GM19438 (cell line): ENCODE data around the gene TXK.
"Not testable (repeated sequence)": the region's sequence is repeated elsewhere in the genome, so short reads cannot be mapped to it uniquely, and the experiment has no call there.

Source experiments
- ATAC-seq: cut with Tn5 transposase; IDR thresholded peaks from one replicate; pipeline ENCODE4 v1.9.1; 2021; ENCODE audit warnings: low read depth; ENCODE audit not compliant: unreplicated experiment

Gene TXK

GRCh38 chr4:48134081-48134480 lies at the start of gene TXK:
TSS of gene TXK (minus strand) at chr4:48134250. CDS start at chr4:48134170, 80 bp downstream.
- no peak for ATAC-seq

- ATAC-seq = no peak
Measured at GRCh38 chr4:48180234-48180633, 46.2 kb upstream of the TXK start.

GRCh38 chr4:48178931-48179330 lies 44.9 kb upstream of the TXK start:
- no peak for ATAC-seq

- no peak for ATAC-seq
Measured at GRCh38 chr4:48175806-48176205, 41.8 kb upstream of the TXK start.

GRCh38 chr4:48175328-48175727 lies 41.3 kb upstream of the TXK start:
- ATAC-seq = no peak

GRCh38 chr4:48173056-48173991 lies 39.3 kb upstream of the TXK start:
- peak; percentile 69 for ATAC-seq

- no peak for ATAC-seq
Measured at GRCh38 chr4:48172651-48173050, 38.6 kb upstream of the TXK start.

GRCh38 chr4:48169636-48170035 lies 35.6 kb upstream of the TXK start:
- ATAC-seq = no peak

GRCh38 chr4:48167538-48168263 lies 33.7 kb upstream of the TXK start:
- ATAC-seq = no peak

- not testable (repeated sequence) for ATAC-seq
Measured at GRCh38 chr4:48164561-48164960, 30.5 kb upstream of the TXK start.

GRCh38 chr4:48163746-48164145 lies 29.7 kb upstream of the TXK start:
- ATAC-seq = no peak

GRCh38 chr4:48162162-48162561 lies 28.1 kb upstream of the TXK start:
- ATAC-seq = no peak

GRCh38 chr4:48157271-48157670 lies 23.2 kb upstream of the TXK start:
- no peak for ATAC-seq

- ATAC-seq = no peak
Measured at GRCh38 chr4:48156423-48156822, 22.4 kb upstream of the TXK start.

GRCh38 chr4:48153791-48154550 lies 19.9 kb upstream of the TXK start:
- no peak for ATAC-seq

- ATAC-seq = no peak
Measured at GRCh38 chr4:48152259-48152658, 18.2 kb upstream of the TXK start.

GRCh38 chr4:48149827-48150370 lies 15.8 kb upstream of the TXK start:
- ATAC-seq = no peak

GRCh38 chr4:48147621-48148020 lies 13.6 kb upstream of the TXK start:
- no peak for ATAC-seq

- ATAC-seq = no peak
Measured at GRCh38 chr4:48141048-48141447, 7.0 kb upstream of the TXK start.

- no peak for ATAC-seq
Measured at GRCh38 chr4:48139691-48140090, 5.6 kb upstream of the TXK start.

- ATAC-seq = peak; percentile 75
Measured at GRCh38 chr4:48138936-48139335, 4.9 kb upstream of the TXK start.
